ENCODE measurements around the gene LRRC26.
A peak's percentile ranks its signal among the peaks of the same experiment; 100 is the strongest.

Gene LRRC26

GRCh38 chr9:137213160-137214060 lies 43.6 kb upstream of the LRRC26 start:
- TF ChIP-seq EZH2 (IDR thresholded peaks at IDR 0.05): no peak
- no peak for TF ChIP-seq FOXP2 (optimal IDR thresholded peaks at IDR 0.05; ENCODE audit: control extremely low read depth, extremely low read length, insufficient read depth)
- no peaks in the 10 kb centered on the region for H3K36me3 ChIP-seq (ENCODE audit: insufficient read depth, low read length)
- H3K4me3 ChIP-seq: no peak overlapping the region
- no peak overlapping the region for H3K27ac ChIP-seq
- no peak overlapping the region for H3K9ac ChIP-seq (ENCODE audit: insufficient read length)
- no peaks in the 10 kb centered on the region for H3K9me3 ChIP-seq (ENCODE audit: low read depth, low read length)
- no peak for DNase-seq (ENCODE audit: low read depth, low spot score)

- TF ChIP-seq EZH2 (IDR thresholded peaks at IDR 0.05): no peak
- TF ChIP-seq POLR2AphosphoS5 (IDR thresholded peaks at IDR 0.05; ENCODE audit: borderline replicate concordance, low read depth, low read length): 0 out of 2 replicates have a peak, but pooled peaks have one; percentile 5
- no peak for TF ChIP-seq FOXP2 (optimal IDR thresholded peaks at IDR 0.05; ENCODE audit: control extremely low read depth, extremely low read length, insufficient read depth)
- Histone ChIP-seq H3K9ac (ENCODE audit: insufficient read length) (no peak overlapping the region), H3K27ac (no peak overlapping the region), H3K4me3 (no peak overlapping the region), H3K9me3 (ENCODE audit: low read depth, low read length) (no peaks in the 10 kb centered on the region), H3K36me3 (ENCODE audit: insufficient read depth, low read length) (no peaks in the 10 kb centered on the region)
- DNase-seq (ENCODE audit: low read depth, low spot score): no peak
These were observed 42.7 kb upstream of the LRRC26 start for GRCh38 chr9:137212520-137212919.

- Histone ChIP-seq H3K36me3 (ENCODE audit: insufficient read depth, low read length) (no peaks in the 10 kb centered on the region), H3K9ac (ENCODE audit: insufficient read length) (no peak overlapping the region), H3K4me3 (no peak overlapping the region), H3K9me3 (ENCODE audit: low read depth, low read length) (no peaks in the 10 kb centered on the region), H3K27ac (no peak overlapping the region)
- TF ChIP-seq EZH2 (IDR thresholded peaks at IDR 0.05) (no peak), POLR2AphosphoS5 (IDR thresholded peaks at IDR 0.05; ENCODE audit: borderline replicate concordance, low read depth, low read length) (0 out of 2 replicates have a peak, but pooled peaks have one; percentile 9)
- no peak for DNase-seq (ENCODE audit: low read depth, low spot score)
These were observed 41.7 kb upstream of the LRRC26 start for GRCh38 chr9:137211532-137211931.

- H3K27ac ChIP-seq: no peak overlapping the region
- TF ChIP-seq EZH2 (IDR thresholded peaks at IDR 0.05) (no peak), POLR2AphosphoS5 (IDR thresholded peaks at IDR 0.05; ENCODE audit: borderline replicate concordance, low read depth, low read length) (no peak), FOXP2 (optimal IDR thresholded peaks at IDR 0.05; ENCODE audit: control extremely low read depth, extremely low read length, insufficient read depth) (no peak)
- H3K9me3 ChIP-seq (ENCODE audit: low read depth, low read length): no peaks in the 10 kb centered on the region
- H3K9ac ChIP-seq (ENCODE audit: insufficient read length): peak overlapping the region; percentile 90
- H3K36me3 ChIP-seq (ENCODE audit: insufficient read depth, low read length): no peaks in the 10 kb centered on the region
- peak overlapping the region; percentile 92 for H3K4me3 ChIP-seq
- DNase-seq (ENCODE audit: low read depth, low spot score): no peak
These were observed 36.8 kb upstream of the LRRC26 start for GRCh38 chr9:137206602-137207001.

- Histone ChIP-seq H3K9me3 (ENCODE audit: low read depth, low read length) (no peaks in the 10 kb centered on the region), H3K9ac (ENCODE audit: insufficient read length) (peak within 1 kb of the TSS; percentile 90), H3K27ac (peak within 1 kb of the TSS; percentile 70; the same call in 1 of the 2 replicates), H3K36me3 (ENCODE audit: insufficient read depth, low read length) (no peaks in the 10 kb centered on the region), H3K4me3 (peak within 1 kb of the TSS; percentile 92)
- peak; percentile 91 for TF ChIP-seq POLR2AphosphoS5 (IDR thresholded peaks at IDR 0.05; ENCODE audit: borderline replicate concordance, low read depth, low read length)
- no peak for TF ChIP-seq EZH2 (IDR thresholded peaks at IDR 0.05)
- no peak for TF ChIP-seq FOXP2 (optimal IDR thresholded peaks at IDR 0.05; ENCODE audit: control extremely low read depth, extremely low read length, insufficient read depth)
- DNase-seq (ENCODE audit: low read depth, low spot score): no peak
These were observed 35.5 kb upstream of the LRRC26 start, which contains the start of the genes NDOR1 and TMEM203 for GRCh38 chr9:137205126-137206069. Gene NDOR1 (plus strand): TSS chr9:137205700. CDS start chr9:137205778, 78 bp downstream. Gene TMEM203 (minus strand): TSS chr9:137205648. CDS start chr9:137205414, 234 bp downstream.

GRCh38 chr9:137204731-137205125 lies 34.9 kb upstream of the LRRC26 start:
- peak overlapping the region; percentile 90 for H3K9ac ChIP-seq (ENCODE audit: insufficient read length)
- H3K36me3 ChIP-seq (ENCODE audit: insufficient read depth, low read length): no peaks in the 10 kb centered on the region
- TF ChIP-seq POLR2AphosphoS5 (IDR thresholded peaks at IDR 0.05; ENCODE audit: borderline replicate concordance, low read depth, low read length) (no peak), FOXP2 (optimal IDR thresholded peaks at IDR 0.05; ENCODE audit: control extremely low read depth, extremely low read length, insufficient read depth) (no peak), EZH2 (IDR thresholded peaks at IDR 0.05) (no peak)
- peak overlapping the region; percentile 92 for H3K4me3 ChIP-seq
- DNase-seq (ENCODE audit: low read depth, low spot score): no peak
- no peak overlapping the region for H3K27ac ChIP-seq
- no peaks in the 10 kb centered on the region for H3K9me3 ChIP-seq (ENCODE audit: low read depth, low read length)

GRCh38 chr9:137202966-137203365 lies 33.1 kb upstream of the LRRC26 start:
- no peak for DNase-seq (ENCODE audit: low read depth, low spot score)
- TF ChIP-seq POLR2AphosphoS5 (IDR thresholded peaks at IDR 0.05; ENCODE audit: borderline replicate concordance, low read depth, low read length) (no peak), EZH2 (IDR thresholded peaks at IDR 0.05) (no peak), FOXP2 (optimal IDR thresholded peaks at IDR 0.05; ENCODE audit: control extremely low read depth, extremely low read length, insufficient read depth) (no peak)
- H3K9ac ChIP-seq (ENCODE audit: insufficient read length): no peak overlapping the region

More at GRCh38 chr9:137202966-137203365, 33.1 kb upstream of the LRRC26 start:
- Histone ChIP-seq H3K27ac (no peak overlapping the region), H3K4me3 (no peak overlapping the region), H3K9me3 (ENCODE audit: low read depth, low read length) (no peaks in the 10 kb centered on the region), H3K36me3 (ENCODE audit: insufficient read depth, low read length) (no peaks in the 10 kb centered on the region)

Data from SK-N-MC (cell line).